NB4 (cell line): ENCODE measurements around the gene SPHKAP.

Source experiments
- DNase-seq: peaks from one replicate; pipeline ENCODE4 v3.0.0; 2010; ENCODE audit warnings: low read depth
- H3K4me3 ChIP-seq: one replicate; pipeline ENCODE4 v1.5.1; 2011; ENCODE audit warnings: mild to moderate bottlenecking, low read depth, low read length, moderate library complexity
- CTCF ChIP-seq: IDR thresholded peaks from one replicate; pipeline ENCODE4 v1.5.1; 2012; ENCODE audit warnings: low read depth, low read length
- MAX ChIP-seq: IDR thresholded peaks from 2 replicates; pipeline ENCODE4 v1.6.1; 2011; ENCODE audit warnings: low read depth, low read length
- MYC ChIP-seq: IDR thresholded peaks from 2 replicates; pipeline ENCODE4 v1.6.1; 2011; ENCODE audit warnings: low read depth, low read length
- POLR2A ChIP-seq: IDR thresholded peaks from 2 replicates; pipeline ENCODE4 v1.6.1; 2011; ENCODE audit warnings: mild to moderate bottlenecking; ENCODE audit not compliant: insufficient read length; ENCODE audit errors: extremely low read depth

The SPHKAP gene

GRCh38 chr2:228105526-228106250 is 75.8 kb downstream of the SPHKAP start:
- TF ChIP-seq MYC, result no peak
- no peak for TF ChIP-seq POLR2A
- no peak for TF ChIP-seq CTCF
- no peak for TF ChIP-seq MAX
- DNase-seq, result no peak
- no peak overlapping the region for H3K4me3 ChIP-seq

- TF ChIP-seq MAX, result no peak
- TF ChIP-seq POLR2A, result no peak
- no peak for TF ChIP-seq MYC
- no peak for TF ChIP-seq CTCF
- no peak overlapping the region for H3K4me3 ChIP-seq
- no peak for DNase-seq
Measured at GRCh38 chr2:228104215-228104614, 77.3 kb downstream of the SPHKAP start.

- no peak for DNase-seq
- no peak for TF ChIP-seq MAX
- TF ChIP-seq POLR2A, result no peak
- no peak for TF ChIP-seq CTCF
- TF ChIP-seq MYC, result no peak
- no peak overlapping the region for H3K4me3 ChIP-seq
Measured at GRCh38 chr2:228103379-228103778, 78.1 kb downstream of the SPHKAP start.

GRCh38 chr2:228102949-228103348 is 78.5 kb downstream of the SPHKAP start:
- TF ChIP-seq MAX (no peak), POLR2A (no peak), MYC (no peak), CTCF (no peak)
- DNase-seq, result no peak
- H3K4me3 ChIP-seq, result no peak overlapping the region

GRCh38 chr2:228094377-228094921 is 87.0 kb downstream of the SPHKAP start:
- H3K4me3 ChIP-seq, result no peak overlapping the region
- no peak for TF ChIP-seq MAX
- TF ChIP-seq POLR2A, result no peak
- TF ChIP-seq CTCF, result no peak
- no peak for TF ChIP-seq MYC
- no peak for DNase-seq
